Neural crest cell (in vitro differentiated cells): ENCODE measurements around the gene RPL28. TPM values are rescaled to one million over a fixed set of nuclear protein-coding genes. Genes with fewer than 3 reads are reported as not detected.

Source experiments
- DNase-seq: peaks from one replicate; pipeline ENCODE4 v3.0.0; 2021; ENCODE audit warnings: low read depth, mixed read lengths, low spot score
- H3K27ac Mint-ChIP-seq: one replicate; pipeline ENCODE4 v1.8.0; 2021; ENCODE audit warnings: mild to moderate bottlenecking, mixed read lengths; ENCODE audit not compliant: unreplicated experiment
- H3K27me3 Mint-ChIP-seq: 2 replicates; pipeline ENCODE4 v1.8.0; 2021; ENCODE audit warnings: low read depth, mild to moderate bottlenecking, mixed read lengths
- H3K36me3 Mint-ChIP-seq: 2 replicates; pipeline ENCODE4 v1.8.0; 2021; ENCODE audit warnings: low read depth, mild to moderate bottlenecking, mixed read lengths
- H3K4me1 Mint-ChIP-seq: 2 replicates; pipeline ENCODE4 v1.8.0; 2021; ENCODE audit warnings: mixed read lengths
- H3K4me3 Mint-ChIP-seq: one replicate; pipeline ENCODE4 v1.8.0; 2021; ENCODE audit warnings: mild to moderate bottlenecking, mixed read lengths
- H3K9me3 Mint-ChIP-seq: 2 replicates; pipeline ENCODE4 v1.8.0; 2021; ENCODE audit warnings: mixed read lengths
- total RNA-seq: library from RNA; stranded (reverse); gene quantifications from 2 replicates; pipeline ENCODE4 v1.2.1, GENCODE V29; 2021
- TF ChIP-seq, protein P1 (sequence below): fragments of 200-600 bp; sonication (generic); conservative IDR thresholded peaks from 2 replicates; pipeline ENCODE4 v1.5.0; 2021; ENCODE audit warnings: antibody characterized with exemption, mild to moderate bottlenecking

Gene RPL28
- total RNA-seq, 1 donor from 2014 or later: 1,888 TPM

DNA sequence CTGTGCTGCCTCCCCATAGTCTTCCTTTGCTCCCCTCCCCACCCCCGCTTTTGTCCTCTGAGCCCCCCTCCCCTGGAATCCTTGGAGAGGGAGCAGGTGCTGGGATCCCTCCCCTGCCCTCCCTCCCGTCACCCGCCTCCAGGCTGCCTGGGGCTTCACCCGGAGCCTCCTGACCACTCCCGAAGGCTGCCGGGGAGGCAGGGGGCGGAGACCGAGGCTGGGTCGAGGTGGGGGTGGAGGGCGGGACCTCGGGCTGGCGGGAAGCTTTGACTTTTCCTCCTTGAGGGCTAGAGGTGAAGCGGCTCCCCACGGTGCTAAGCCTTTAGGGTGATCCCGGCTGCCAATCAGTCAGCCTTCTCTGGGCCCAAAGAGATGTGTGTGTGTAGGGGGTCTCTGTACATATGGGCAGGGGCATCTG, 44.6 kb upstream of the RPL28 start:
- peak; percentile 50 for DNase-seq
- no peaks in the 10 kb centered on the region for H3K36me3 Mint-ChIP-seq
- H3K27ac Mint-ChIP-seq: peak overlapping the region; percentile 86
- no peaks in the 10 kb centered on the region for H3K9me3 Mint-ChIP-seq
- TF ChIP-seq, protein P1, sequence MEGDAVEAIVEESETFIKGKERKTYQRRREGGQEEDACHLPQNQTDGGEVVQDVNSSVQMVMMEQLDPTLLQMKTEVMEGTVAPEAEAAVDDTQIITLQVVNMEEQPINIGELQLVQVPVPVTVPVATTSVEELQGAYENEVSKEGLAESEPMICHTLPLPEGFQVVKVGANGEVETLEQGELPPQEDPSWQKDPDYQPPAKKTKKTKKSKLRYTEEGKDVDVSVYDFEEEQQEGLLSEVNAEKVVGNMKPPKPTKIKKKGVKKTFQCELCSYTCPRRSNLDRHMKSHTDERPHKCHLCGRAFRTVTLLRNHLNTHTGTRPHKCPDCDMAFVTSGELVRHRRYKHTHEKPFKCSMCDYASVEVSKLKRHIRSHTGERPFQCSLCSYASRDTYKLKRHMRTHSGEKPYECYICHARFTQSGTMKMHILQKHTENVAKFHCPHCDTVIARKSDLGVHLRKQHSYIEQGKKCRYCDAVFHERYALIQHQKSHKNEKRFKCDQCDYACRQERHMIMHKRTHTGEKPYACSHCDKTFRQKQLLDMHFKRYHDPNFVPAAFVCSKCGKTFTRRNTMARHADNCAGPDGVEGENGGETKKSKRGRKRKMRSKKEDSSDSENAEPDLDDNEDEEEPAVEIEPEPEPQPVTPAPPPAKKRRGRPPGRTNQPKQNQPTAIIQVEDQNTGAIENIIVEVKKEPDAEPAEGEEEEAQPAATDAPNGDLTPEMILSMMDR: no peak
- H3K4me1 Mint-ChIP-seq: peaks cover 28% of the 10 kb centered on the region
- H3K27me3 Mint-ChIP-seq: peaks cover 6% of the 10 kb centered on the region
- peak overlapping the region; percentile 88 for H3K4me3 Mint-ChIP-seq

DNA sequence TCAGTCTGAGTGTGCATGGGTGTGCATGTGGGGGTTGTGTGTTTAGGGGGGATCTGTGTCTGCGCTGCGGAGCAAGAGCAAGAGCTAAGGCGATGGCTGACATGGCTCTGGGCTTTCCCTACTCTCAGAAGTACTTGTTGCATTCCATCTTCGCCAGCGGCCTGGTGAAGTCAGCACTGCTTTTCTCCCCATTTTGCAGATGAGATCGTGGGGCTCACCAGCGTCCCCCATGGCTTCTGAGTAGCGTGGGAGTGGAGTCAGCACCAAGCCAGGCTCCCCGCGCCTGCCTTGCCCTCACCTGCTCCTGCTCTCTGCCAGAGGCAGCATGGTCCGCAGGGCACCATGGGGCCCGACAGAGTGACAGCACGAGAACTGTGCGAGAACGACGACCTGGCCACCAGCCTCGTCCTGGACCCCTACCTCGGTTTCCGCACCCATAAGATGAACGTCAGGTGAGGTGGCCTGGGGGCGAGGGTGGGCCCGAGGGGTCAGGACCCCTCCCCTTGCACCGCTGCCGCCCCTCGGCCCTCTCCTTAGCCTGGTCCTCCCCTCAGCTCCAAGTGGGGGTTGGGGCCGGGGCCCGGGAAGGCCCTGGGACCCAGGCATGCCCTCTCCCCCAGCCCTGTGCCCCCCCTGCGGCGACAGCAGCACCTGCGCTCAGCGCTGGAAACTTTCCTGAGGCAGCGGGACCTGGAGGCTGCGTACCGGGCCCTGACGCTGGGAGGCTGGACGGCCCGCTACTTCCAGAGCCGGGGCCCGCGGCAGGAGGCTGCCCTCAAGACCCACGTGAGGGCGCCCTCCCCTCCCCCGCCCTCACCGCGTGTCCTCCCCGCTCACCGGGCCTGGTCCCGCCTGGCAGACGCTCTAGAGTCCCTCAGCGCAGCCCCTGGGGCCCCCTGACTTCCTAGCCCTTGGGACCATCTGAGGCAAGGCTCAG, 43.9 kb upstream of the RPL28 start:
- H3K4me1 Mint-ChIP-seq: peaks cover 28% of the 10 kb centered on the region

DNA sequence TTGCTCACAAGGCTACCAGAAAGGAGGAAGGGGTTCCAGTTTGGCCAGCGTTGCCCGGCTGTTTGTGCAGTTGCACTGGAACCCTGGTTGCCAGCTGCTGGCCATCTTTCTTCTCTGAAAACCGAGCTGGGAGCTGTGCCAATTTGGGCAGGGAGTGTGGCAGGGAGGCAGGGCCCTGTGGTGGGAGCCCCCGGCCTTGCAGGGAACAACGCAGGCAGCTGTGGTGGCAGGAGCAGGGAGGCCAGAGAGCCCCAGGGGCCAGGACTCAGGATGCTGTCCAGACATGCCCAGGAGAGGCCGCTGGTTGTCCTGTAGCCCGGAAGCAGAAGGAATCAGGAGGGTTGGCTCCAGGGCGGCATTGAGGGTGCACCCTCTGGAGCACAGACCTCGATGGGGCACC, 41.3 kb upstream of the RPL28 start:
- Mint-ChIP-seq H3K27ac (no peak overlapping the region), H3K4me1 (peaks cover 23% of the 10 kb centered on the region), H3K4me3 (no peak overlapping the region), H3K9me3 (no peaks in the 10 kb centered on the region), H3K27me3 (peaks cover 4% of the 10 kb centered on the region), H3K36me3 (no peaks in the 10 kb centered on the region)
- TF ChIP-seq, protein P1: no peak
- no peak for DNase-seq

More for the DNA sequence above, 43.9 kb upstream of the RPL28 start:
- no peaks in the 10 kb centered on the region for H3K9me3 Mint-ChIP-seq
- H3K36me3 Mint-ChIP-seq: no peaks in the 10 kb centered on the region
- H3K27me3 Mint-ChIP-seq: peaks cover 5% of the 10 kb centered on the region
- peak overlapping the region; percentile 86 for H3K27ac Mint-ChIP-seq
- TF ChIP-seq, protein P1: no peak
- H3K4me3 Mint-ChIP-seq: peak overlapping the region; percentile 88
- DNase-seq: no peak

DNA sequence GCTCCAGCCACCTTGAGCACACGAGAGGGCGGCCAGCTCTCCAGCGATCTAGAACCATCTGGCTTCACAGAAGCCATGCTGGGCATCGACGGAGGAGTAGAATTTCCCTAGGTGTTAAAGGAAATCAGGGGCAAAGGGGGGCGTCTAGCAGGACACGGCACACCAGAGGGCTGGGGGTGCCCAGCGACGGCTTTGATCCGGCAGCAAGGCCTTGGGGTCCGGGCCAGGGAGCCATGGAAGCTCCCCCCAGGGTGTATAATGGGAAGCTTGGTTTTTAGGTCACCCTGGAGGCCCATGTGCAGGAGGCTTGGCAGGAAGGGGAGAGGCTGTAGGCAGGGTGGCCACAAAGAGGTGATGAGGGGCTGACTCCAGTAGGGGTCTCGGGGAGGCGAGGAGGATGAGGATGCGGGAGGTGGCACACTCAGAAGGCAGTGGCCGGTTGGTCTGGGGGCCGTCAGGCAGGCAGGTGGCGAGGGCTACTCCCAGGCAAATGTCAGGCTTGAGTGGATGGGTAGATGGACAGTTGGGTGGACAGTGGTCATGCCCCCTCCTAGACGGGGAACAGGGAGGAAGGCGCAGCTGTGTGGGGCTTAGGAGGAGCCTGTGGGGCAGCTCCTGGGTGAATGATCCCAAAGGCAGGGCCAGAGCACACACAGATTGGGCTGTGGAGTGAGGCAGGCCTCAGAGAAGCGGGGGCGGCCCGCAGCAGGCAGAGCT, 40.5 kb upstream of the RPL28 start:
- Mint-ChIP-seq H3K27ac (peak overlapping the region; percentile 85), H3K4me3 (peak overlapping the region; percentile 34), H3K27me3 (peaks cover 2% of the 10 kb centered on the region), H3K36me3 (no peaks in the 10 kb centered on the region), H3K4me1 (peaks cover 19% of the 10 kb centered on the region), H3K9me3 (no peaks in the 10 kb centered on the region)
- DNase-seq: no peak
- TF ChIP-seq, protein P1: no peak

DNA sequence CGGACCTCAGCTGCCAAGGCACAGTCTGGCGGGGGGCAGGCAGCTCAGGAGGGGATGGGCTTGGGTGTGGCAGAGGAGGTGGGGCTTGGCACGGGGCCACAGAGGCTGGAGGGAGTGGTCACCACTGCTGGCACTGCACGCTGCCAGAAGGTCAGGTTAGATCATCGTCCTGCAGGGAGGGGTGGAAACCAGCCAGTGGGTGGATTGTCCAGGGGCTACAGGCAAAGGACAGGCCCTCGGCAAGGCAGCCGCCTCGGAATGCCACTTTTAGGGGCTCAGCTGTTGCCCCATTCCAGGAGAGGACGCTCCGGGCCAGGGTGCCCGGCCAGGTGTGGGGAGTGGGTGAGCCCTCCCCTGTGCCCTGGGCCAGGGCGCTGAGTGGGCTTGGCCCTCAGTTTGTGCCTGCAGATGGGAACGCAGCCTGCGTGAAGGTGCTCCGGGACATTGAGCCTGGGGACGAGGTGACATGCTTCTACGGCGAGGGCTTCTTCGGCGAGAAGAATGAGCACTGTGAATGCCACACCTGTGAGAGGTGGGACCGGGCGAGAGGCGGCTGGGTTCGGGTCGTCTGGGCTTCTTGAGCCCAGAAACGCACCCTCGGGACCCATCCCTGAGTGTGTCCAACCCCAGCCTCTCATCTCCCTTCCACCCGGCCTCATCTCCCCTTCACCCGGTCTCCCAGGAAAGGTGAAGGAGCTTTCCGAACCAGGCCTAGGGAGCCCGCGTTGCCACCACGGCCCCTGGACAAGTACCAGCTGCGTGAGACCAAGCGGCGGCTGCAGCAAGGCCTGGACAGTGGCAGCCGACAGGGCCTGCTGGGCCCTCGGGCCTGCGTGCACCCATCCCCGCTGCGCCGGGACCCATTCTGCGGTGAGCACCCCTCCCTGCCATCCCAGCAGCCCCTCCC, 39.7 kb upstream of the RPL28 start:
- Mint-ChIP-seq H3K9me3 (no peaks in the 10 kb centered on the region), H3K4me3 (no peak overlapping the region), H3K27me3 (peaks cover 9% of the 10 kb centered on the region), H3K36me3 (no peaks in the 10 kb centered on the region), H3K4me1 (peaks cover 15% of the 10 kb centered on the region), H3K27ac (no peak overlapping the region)
- TF ChIP-seq, protein P1: no peak
- DNase-seq: no peak
